GM12874 (cell line): ENCODE data around the gene MLIP.

Experiments
- TF ChIP-seq, protein P1 (sequence below): IDR thresholded peaks from 2 replicates; pipeline ENCODE4 v1.5.1; 2011; ENCODE audit warnings: low read depth, mild to moderate bottlenecking, control low read depth, low read length, moderate library complexity; ENCODE audit not compliant: insufficient read depth

The MLIP gene

DNA sequence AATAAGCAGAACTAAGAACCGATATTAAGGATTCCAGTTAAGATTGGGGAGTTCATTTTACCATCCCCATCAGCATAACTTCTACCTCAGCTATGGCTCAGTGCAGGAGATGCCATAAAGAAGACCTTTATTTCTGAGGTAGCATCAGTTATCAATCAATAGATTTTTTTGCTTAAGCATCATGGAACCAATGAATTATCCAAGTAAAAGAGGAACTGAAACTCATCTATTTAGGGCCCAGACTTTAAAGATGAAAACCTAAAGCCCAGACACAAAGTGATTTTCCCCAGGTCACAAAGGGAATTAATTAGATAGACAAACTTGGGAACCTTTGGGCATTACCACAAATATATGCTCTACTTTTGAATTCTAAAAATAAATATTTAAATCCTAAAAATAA, 137.8 kb downstream of the MLIP start:
- TF ChIP-seq, protein P1, sequence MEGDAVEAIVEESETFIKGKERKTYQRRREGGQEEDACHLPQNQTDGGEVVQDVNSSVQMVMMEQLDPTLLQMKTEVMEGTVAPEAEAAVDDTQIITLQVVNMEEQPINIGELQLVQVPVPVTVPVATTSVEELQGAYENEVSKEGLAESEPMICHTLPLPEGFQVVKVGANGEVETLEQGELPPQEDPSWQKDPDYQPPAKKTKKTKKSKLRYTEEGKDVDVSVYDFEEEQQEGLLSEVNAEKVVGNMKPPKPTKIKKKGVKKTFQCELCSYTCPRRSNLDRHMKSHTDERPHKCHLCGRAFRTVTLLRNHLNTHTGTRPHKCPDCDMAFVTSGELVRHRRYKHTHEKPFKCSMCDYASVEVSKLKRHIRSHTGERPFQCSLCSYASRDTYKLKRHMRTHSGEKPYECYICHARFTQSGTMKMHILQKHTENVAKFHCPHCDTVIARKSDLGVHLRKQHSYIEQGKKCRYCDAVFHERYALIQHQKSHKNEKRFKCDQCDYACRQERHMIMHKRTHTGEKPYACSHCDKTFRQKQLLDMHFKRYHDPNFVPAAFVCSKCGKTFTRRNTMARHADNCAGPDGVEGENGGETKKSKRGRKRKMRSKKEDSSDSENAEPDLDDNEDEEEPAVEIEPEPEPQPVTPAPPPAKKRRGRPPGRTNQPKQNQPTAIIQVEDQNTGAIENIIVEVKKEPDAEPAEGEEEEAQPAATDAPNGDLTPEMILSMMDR = no peak

DNA sequence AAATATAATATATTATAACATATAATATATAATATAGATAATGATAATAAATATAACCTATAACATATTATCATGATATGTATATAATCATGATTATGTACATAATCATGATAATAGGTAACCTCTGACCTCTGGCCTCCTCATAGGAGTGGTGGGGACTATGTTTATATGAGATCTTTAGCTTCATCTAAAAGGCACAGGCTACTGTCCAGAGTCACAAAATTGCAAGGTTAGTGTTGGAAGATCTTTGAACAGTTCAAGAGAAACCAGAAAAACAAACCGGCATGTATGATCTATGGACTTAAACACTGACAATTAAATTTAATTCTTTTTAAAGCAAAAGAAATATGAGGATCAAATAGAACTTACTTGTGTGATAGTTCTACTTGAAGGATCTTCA, 141.3 kb downstream of the MLIP start:
- TF ChIP-seq, protein P1 = no peak

DNA sequence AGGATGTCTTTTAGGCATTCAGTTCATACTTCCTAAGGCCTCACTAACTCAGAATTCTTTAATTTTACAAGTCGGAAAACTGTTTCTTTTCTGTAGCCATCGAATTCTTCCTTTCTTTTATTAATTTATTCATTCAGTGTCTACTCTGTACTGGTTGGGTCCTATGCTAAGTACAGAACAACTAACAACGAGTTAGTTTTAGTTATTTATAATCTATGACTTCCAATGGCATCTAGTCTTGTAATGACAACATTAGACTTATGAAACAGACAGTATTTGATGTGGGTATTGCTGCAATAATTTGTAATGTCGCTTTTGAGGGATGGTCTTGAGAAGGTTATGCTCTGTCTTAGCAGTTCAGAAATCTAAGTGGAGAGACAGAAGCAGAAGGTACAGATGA, 141.7 kb downstream of the MLIP start:
- TF ChIP-seq, protein P1 = no peak

DNA sequence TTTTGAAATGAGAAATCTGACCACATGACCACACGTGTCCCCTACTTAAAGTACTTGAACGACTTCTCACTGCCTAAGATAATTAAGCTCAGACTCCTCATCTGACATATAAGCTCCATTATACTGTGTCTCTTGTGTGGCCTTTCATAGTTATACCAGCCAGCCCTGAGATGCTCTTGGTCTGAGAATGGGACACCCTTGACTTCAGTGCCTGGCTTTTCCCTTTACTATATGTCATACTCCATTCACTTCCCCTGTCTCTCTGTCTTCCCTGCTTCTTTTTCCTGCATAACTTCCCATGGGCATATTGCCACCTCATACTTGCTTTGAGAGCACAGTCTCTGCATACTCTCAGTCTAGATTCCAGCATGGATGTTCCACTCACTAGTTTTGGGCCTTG, 143.6 kb downstream of the MLIP start:
- TF ChIP-seq, protein P1 = no peak

DNA sequence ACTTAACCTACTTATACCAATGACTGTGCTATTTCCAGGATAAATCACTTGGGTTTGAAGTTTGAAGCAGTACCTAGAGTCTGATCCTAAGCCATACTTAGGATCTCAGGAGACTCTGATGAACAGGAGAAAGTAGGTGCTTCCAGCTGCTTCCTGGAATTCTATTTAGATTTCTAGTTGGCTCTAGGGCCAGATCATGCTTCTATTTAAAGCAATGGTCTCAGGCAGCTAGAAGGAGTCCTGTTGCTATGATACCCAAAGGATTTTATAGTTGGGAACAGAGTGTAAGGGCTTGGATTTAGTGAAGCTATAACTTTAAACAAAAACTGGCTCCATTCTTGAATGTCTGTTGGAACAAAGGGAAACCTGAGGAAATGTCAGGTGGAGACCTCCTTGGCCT, 144.6 kb downstream of the MLIP start:
- TF ChIP-seq, protein P1 = no peak

DNA sequence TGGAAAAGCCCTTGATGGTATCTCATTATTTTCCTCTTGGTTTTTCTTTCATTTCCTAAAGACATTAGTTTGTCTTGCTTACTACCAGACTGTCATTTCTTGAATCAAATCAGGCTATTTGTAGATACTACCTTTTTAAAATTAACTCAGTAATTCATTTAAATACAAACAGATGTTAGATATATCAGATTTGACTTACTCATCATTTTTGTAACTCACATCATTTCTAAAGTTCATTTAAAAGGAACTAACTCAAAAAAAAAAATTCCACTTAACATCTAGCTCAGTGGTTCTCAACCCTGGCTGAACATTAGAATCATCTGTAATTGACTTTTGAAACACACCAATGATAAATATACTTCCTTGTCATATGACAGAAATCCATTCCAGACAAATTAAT, 148.8 kb downstream of the MLIP start:
- TF ChIP-seq, protein P1 = no peak

DNA sequence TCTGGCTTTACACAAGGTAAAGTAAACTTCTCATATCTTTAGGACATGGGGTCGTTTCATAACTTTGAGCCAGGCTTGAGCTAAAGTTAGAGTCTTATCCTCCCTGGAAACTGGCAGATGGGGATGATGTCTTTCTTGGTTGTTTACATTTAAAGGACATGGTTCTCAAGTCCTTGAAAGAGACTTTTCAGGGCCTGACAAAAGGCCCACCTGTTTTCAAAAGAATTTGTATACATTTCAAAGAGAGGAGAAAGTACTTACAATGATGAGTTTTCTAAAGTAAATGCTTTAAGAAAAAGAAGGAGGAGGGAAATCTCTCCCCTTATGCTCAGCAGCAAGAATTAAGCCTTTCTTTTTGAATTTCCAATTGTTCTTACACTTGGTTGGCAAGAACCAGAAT, 151.3 kb downstream of the MLIP start:
- TF ChIP-seq, protein P1 = no peak

DNA sequence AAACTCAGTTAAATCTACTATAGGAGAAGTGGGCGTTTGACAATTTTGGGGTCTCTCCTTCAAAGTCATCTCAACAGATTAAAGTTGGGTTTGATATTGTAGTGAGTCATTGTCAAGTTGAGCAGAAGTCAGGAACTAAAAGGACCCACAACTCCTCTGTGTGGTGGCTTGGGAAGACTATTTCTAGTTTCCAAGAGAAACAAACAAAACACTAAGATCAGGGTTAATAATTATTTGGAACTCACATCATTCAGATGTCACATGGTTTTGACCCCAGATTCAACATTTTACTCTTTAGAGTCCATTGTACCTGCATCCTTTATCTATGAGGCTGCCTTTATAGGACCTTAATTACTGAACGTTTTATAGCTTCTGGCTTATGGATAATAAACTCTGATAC, 151.7 kb downstream of the MLIP start:
- TF ChIP-seq, protein P1 = no peak
